HUES6 (cell line): ENCODE measurements around the gene ENOX1.

ENCODE experiments used
- H3K27ac ChIP-seq: 2 replicates; pipeline ENCODE4 v1.7.0; 2013; ENCODE audit warnings: low read depth, mild to moderate bottlenecking, low read length, inconsistent platforms
- H3K27me3 ChIP-seq: 2 replicates; pipeline ENCODE4 v1.6.1; 2013; ENCODE audit warnings: low read length; ENCODE audit not compliant: control insufficient read depth, insufficient read depth
- H3K36me3 ChIP-seq: 2 replicates; pipeline ENCODE4 v1.6.1; 2013; ENCODE audit warnings: low read length; ENCODE audit not compliant: control insufficient read depth, insufficient read depth
- H3K4me1 ChIP-seq: 2 replicates; pipeline ENCODE4 v1.6.1; 2013; ENCODE audit warnings: low read length; ENCODE audit not compliant: control insufficient read depth, insufficient read depth
- H3K4me3 ChIP-seq: 2 replicates; pipeline ENCODE4 v1.5.1; 2013; ENCODE audit warnings: low read depth, low read length
- H3K9ac ChIP-seq: one replicate; pipeline ENCODE4 v1.6.1; 2013; ENCODE audit warnings: mild to moderate bottlenecking, low read length
- H3K9me3 ChIP-seq: 2 replicates; pipeline ENCODE4 v1.6.1; 2013; ENCODE audit warnings: low read depth, low read length; ENCODE audit not compliant: control insufficient read depth, insufficient read depth

Gene ENOX1

DNA sequence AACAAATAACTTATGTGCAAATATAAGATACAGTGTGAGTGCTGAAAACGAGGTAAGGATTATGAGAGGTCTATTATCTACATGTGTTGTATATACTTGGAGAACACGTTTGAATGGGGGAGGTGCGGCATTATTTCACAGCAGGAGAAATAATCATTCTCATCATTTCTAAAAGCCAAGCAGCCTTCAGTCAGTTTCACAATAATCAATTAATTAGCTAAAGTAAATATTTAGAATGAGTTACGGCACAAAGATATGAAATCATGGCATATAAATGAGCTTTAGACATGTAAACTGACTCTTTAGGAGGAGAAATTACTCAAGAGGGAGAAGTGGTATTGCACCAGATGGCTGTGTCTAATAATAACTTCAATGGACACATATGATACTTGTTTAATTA lies 396.8 kb downstream of the ENOX1 start:
- no peak overlapping the region for H3K27ac ChIP-seq
- H3K9ac ChIP-seq: no peak overlapping the region
- no peaks in the 10 kb centered on the region for H3K27me3 ChIP-seq
- H3K4me1 ChIP-seq: no peaks in the 10 kb centered on the region
- no peaks in the 10 kb centered on the region for H3K9me3 ChIP-seq
- H3K36me3 ChIP-seq: no peaks in the 10 kb centered on the region
- H3K4me3 ChIP-seq: no peak overlapping the region

DNA sequence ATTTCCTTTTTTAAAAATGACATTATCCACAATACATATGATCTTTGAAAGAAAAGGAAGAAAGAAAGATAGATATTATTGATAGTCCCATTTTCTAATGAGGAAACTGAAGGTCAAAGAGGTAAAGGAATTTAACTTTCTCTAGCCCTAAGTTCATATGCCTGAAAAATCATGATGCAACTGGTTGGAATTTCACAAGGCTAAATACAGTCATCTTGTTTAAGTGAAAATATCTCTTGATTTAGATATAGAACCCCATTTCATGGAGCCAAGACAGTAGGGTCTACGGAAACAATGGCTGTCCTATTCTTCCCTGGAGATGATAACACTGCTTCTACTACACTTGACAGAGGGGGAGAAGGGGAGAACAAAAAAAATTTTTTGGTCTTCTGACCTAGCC lies 397.2 kb downstream of the ENOX1 start:
- H3K36me3 ChIP-seq: no peaks in the 10 kb centered on the region
- H3K9me3 ChIP-seq: no peaks in the 10 kb centered on the region
- no peaks in the 10 kb centered on the region for H3K4me1 ChIP-seq
- H3K27me3 ChIP-seq: no peaks in the 10 kb centered on the region
- H3K9ac ChIP-seq: no peak overlapping the region
- H3K27ac ChIP-seq: no peak overlapping the region
- no peak overlapping the region for H3K4me3 ChIP-seq

DNA sequence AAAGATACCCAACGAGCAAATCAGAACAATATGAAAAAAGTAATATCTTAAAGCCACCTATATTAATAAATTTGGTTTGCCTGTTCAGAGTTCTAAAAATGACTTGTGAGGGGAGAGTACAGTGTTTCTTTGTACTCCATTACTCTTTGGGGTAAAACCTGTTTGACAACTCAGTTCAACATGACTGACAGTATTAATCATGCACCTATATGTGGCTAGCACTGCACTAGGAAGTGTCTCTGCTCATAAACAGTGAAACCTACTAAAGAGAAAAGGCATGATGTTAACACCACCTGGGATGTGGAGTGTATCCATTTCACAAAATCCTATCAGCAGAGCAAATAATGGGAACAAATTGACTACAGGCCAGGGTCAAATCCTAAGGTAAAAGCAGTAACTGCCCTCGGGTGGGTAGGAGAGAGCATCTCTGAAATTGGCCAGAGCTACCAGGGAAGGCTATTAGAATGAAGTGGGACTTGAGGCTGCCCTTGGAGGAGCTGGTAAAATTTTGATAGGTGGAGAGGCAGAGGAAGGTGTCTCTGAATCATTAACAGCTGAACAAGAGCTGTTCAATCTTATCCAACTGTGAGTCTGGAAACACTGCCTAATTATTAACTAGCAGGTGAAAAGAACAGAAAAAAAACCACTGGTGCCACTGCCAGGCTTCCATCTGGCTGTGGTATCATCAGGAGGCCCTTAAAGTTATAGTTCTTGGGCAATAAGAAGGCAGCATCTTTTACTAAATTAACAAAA lies 398.3 kb downstream of the ENOX1 start:
- Histone ChIP-seq H3K36me3 (no peaks in the 10 kb centered on the region), H3K9ac (no peak overlapping the region), H3K4me1 (peaks cover 7% of the 10 kb centered on the region), H3K27ac (no peak overlapping the region), H3K4me3 (no peak overlapping the region), H3K27me3 (no peaks in the 10 kb centered on the region), H3K9me3 (no peaks in the 10 kb centered on the region)

DNA sequence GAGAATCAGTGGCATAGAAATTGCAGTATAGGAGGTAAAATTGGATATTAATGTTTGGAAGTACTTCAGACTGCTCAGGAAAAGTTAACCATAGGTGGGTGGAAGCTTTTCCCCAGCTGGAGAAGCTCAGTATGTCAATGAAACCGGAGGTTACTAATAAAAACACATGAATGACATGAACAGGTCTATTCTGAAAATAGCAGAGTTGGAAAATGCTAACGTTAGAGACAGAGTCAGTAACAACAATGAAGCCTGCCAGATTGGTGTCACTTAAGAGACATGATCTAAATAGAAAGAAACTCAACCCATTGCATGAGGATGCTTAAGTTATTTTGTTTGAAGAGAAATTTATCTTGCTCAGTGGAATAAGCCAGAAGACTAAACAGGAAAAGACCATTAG lies 398.9 kb downstream of the ENOX1 start:
- Histone ChIP-seq H3K27me3 (no peaks in the 10 kb centered on the region), H3K9ac (no peak overlapping the region), H3K9me3 (no peaks in the 10 kb centered on the region), H3K4me3 (no peak overlapping the region), H3K27ac (no peak overlapping the region), H3K36me3 (no peaks in the 10 kb centered on the region), H3K4me1 (peaks cover 11% of the 10 kb centered on the region)

DNA sequence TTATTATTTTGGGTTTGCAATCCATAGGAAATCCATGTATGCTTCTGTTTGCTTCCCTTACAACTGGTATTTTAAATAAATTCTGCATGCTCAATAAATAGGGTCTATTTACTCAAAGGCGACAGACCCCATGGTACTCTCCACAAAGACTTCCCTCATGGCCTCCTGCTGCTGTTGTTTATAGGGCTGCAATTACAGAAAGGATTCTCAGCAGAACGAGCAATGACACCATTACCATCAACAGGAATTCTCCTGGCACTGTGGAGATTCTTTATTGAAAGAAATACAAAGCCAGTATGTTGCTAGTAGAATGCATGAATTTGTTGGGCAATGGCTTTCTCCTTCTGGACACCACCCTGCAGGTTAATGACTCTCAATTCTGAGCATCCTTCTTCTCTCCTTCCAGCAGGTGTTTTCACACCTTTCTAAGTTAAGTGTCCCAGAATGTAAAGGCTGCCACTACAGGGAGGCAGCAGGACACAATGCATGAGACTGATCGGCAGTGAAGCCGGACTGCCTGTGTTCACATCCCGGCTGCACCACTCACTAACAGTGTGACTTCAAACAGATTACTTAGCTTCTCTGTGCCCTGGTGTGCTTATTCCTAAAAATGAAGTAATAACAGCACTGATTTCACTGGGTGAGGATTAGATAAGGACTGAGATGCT lies 403.1 kb downstream of the ENOX1 start:
- H3K4me1 ChIP-seq: peaks cover 11% of the 10 kb centered on the region
- no peaks in the 10 kb centered on the region for H3K9me3 ChIP-seq
- H3K27me3 ChIP-seq: no peaks in the 10 kb centered on the region
- no peak overlapping the region for H3K27ac ChIP-seq
- no peak overlapping the region for H3K9ac ChIP-seq
- H3K36me3 ChIP-seq: no peaks in the 10 kb centered on the region
- H3K4me3 ChIP-seq: no peak overlapping the region

DNA sequence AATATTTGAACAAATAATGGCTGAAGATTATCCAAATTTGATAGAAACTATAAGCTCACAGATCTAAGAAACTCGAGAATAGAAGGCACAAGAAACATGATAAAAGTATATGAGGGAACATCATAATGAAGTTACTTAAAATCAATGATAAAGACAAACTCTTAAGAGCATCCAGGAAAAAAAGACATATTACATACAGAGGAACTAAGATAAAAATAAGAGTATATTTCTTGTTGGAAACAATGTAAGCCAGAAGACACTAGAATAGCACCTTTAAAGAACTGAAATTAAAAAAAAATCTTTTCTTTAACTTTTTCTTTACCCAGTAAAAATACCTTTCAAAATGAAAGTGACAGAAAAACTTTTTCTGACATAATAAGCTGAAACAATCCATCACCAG lies 407.0 kb downstream of the ENOX1 start:
- Histone ChIP-seq H3K9ac (no peak overlapping the region), H3K4me1 (peaks cover 11% of the 10 kb centered on the region), H3K4me3 (no peak overlapping the region), H3K36me3 (no peaks in the 10 kb centered on the region), H3K9me3 (no peaks in the 10 kb centered on the region), H3K27me3 (no peaks in the 10 kb centered on the region), H3K27ac (no peak overlapping the region)

DNA sequence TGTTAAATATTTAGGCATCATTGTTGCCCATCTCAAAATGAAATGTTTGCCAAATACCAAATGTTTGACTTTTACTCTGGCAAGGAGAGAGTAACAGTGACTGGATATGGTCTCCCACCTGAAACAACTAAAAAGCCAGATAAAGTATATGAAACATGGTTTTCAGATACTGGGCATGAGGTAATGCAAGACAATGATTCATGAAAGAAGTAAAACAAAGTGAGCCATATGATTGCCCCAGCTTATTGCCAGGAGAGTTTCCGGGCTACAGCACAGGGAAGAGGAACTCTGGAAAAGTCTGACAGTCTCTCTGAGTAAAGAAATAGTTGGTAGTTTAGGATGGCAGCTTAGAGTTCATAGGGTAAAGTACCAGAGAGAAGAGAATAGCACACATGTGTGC lies 408.8 kb downstream of the ENOX1 start:
- Histone ChIP-seq H3K9ac (no peak overlapping the region), H3K4me3 (no peak overlapping the region), H3K27me3 (no peaks in the 10 kb centered on the region), H3K4me1 (no peaks in the 10 kb centered on the region), H3K9me3 (no peaks in the 10 kb centered on the region), H3K27ac (no peak overlapping the region), H3K36me3 (no peaks in the 10 kb centered on the region)

DNA sequence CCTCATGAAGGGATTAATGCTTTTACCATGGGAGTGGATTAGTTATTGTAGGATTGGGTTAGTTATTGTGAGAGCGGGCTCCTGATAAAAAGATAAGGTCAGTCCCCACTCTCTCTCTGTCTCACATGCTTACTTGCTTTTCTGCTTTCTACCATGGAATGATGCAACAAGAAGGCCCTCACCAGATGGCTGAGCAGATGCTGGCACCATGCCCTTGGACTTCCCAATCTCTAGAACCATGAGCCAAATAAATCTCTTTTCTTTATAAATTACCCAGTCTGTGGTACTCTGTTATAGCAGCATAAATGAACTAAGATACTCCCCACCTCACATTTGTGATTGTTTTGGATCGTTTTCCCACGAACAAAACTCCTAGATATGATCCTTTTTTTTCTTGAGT lies 409.6 kb downstream of the ENOX1 start:
- H3K4me3 ChIP-seq: no peak overlapping the region

DNA sequence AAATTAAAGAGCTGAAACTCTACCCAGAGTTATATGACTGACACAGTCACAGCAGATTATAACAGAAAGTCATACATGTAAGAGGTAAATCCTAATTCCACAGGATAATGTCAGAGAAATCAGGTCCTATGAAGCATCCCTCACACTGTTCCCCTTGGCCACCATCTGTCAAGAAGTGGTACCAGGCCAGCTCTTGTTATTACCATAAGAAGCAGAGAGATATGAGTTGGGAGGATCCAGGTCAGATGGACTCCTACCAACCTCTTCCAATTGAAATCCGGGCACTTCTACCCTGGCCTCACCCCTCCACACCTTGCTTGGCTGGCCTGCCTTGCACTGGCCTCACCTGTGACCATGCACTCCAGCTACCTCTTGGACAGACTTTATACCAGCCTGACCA lies 410.2 kb downstream of the ENOX1 start:
- Histone ChIP-seq H3K27ac (no peak overlapping the region), H3K9me3 (no peaks in the 10 kb centered on the region), H3K27me3 (no peaks in the 10 kb centered on the region), H3K36me3 (no peaks in the 10 kb centered on the region), H3K9ac (no peak overlapping the region), H3K4me3 (no peak overlapping the region), H3K4me1 (no peaks in the 10 kb centered on the region)

More for the DNA sequence above, 409.6 kb downstream of the ENOX1 start:
- Histone ChIP-seq H3K9ac (no peak overlapping the region), H3K27ac (no peak overlapping the region), H3K36me3 (no peaks in the 10 kb centered on the region), H3K9me3 (no peaks in the 10 kb centered on the region), H3K27me3 (no peaks in the 10 kb centered on the region), H3K4me1 (no peaks in the 10 kb centered on the region)

DNA sequence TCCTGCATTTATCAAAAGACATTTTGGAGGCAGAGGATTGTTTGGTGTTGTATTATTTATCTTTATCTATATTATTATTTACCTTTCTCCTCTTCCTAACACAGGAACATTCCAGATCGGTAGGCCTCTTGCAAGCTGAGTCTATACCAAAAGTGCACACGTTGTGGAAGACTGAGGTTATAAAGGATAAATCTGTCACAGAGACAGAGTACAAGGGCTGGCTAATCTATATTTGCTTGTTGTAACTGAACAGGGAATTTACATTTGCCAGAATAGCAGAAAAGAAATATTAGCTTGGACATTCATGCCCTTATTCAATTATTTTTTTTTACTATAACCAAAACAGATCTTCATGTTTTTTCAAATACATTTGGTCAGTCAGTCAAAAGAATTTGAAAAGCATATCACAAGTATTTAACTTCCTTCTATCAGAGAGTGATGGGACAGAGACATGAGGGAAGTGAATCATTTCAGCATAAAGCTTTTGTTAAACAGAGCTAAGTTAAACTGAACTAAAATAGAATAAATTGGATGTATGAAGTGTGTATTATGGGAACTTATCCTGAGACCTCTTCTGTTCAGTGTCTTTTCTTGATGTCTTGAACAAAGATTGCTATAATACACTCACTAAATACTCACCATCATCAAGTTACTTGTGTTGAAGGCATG lies 410.8 kb downstream of the ENOX1 start:
- Histone ChIP-seq H3K36me3 (no peaks in the 10 kb centered on the region), H3K27me3 (no peaks in the 10 kb centered on the region), H3K4me3 (no peak overlapping the region), H3K9ac (no peak overlapping the region), H3K4me1 (no peaks in the 10 kb centered on the region), H3K9me3 (no peaks in the 10 kb centered on the region), H3K27ac (no peak overlapping the region)

DNA sequence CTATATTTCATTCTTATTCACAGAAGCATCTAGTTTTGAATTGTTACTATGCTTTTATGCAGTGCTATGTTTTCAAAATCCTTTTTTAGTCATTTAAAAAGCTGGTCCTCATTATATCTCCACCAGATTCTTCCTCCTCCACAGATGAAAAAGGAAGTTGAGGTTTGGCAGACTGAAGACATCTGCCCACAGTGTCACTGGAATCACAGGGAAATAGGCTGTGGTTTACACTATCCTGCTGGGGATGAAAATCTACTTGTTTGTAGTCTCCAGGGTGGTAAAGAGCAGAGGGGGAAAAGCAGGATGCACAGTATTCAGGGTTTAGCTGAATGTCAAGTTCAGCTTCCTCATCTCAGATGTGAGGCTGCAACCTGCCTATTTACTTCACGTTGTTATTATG lies 412.2 kb downstream of the ENOX1 start:
- no peaks in the 10 kb centered on the region for H3K9me3 ChIP-seq
- H3K9ac ChIP-seq: no peak overlapping the region
- H3K4me3 ChIP-seq: no peak overlapping the region
- no peak overlapping the region for H3K27ac ChIP-seq
- no peaks in the 10 kb centered on the region for H3K36me3 ChIP-seq
- no peaks in the 10 kb centered on the region for H3K27me3 ChIP-seq
- no peaks in the 10 kb centered on the region for H3K4me1 ChIP-seq
